ENCODE results near the gene ZNF460. TPM values are rescaled to one million over a fixed set of nuclear protein-coding genes. Genes with fewer than 3 reads are reported as not detected.
"Not testable (repeated sequence)": the region's sequence is repeated elsewhere in the genome, so short reads cannot be mapped to it uniquely, and the experiment has no call there.

The ZNF460 gene
- total RNA-seq, 2 experiments from 2014 or later = 64.9 to 65.0 TPM

- intact Hi-C loops (cut with DNase I, micrococcal nuclease) = loop anchor here in 1 of 2 experiments (5.0 kb wide), 1 partner anchor 964 kb away; the partner anchor contains the start of gene ZSCAN5A
- Mint-ChIP-seq H3K36me3 (ENCODE audit: low read depth) (peaks cover 38% of the 10 kb centered on the region), H3K4me1 (ENCODE audit: low read depth) (peaks cover 8% of the 10 kb centered on the region), H3K27ac (no peak overlapping the region), H3K4me3 (no peak overlapping the region), H3K27me3 (no peaks in the 10 kb centered on the region), H3K9me3 (no peaks in the 10 kb centered on the region)
- H3K4me3 ChIP-seq (ENCODE audit: low read length) = no peak overlapping the region
- peaks cover 7% of the 10 kb centered on the region for H3K36me3 ChIP-seq (ENCODE audit: insufficient read depth, low read length)
- CTCF ChIA-PET = no interaction called here
- no peak for TF ChIP-seq CTCF (IDR thresholded peaks at IDR 0.05)
- H3K9me3 ChIP-seq (ENCODE audit: control insufficient read depth in 1 of 2, insufficient read depth in 1 of 2, low read length in 2 of 2) = no peaks in the 10 kb centered on the region
- peaks cover 17% of the 10 kb centered on the region for H3K4me1 ChIP-seq (ENCODE audit: insufficient read depth, low read length)
- POLR2A ChIA-PET = no interaction called here
- DNase-seq (no peak), ATAC-seq (ENCODE audit: poor library complexity) (no peak)
- no peak overlapping the region for H3K27ac ChIP-seq (ENCODE audit: low read depth in 1 of 2, low read length in 2 of 2)
- H3K27me3 ChIP-seq (ENCODE audit: control insufficient read depth in 1 of 2, insufficient read depth in 2 of 2, low read length in 2 of 2) = no peaks in the 10 kb centered on the region
Measured at GRCh38 chr19:57276430-57276829, 3.9 kb upstream of the ZNF460 start.

- intact Hi-C loops (cut with DNase I, micrococcal nuclease) = loop anchor here in 1 of 2 experiments (5.0 kb wide), 1 partner anchor 966 kb away; the partner anchor contains the start of gene ZSCAN5A
- H3K4me1 ChIP-seq (ENCODE audit: insufficient read depth, low read length) = peaks cover 37% of the 10 kb centered on the region
- DNase-seq; H3K36me3 ChIP-seq (ENCODE audit: insufficient read depth, low read length); H3K4me3 ChIP-seq (ENCODE audit: low read length); POLR2A ChIA-PET; H3K27ac ChIP-seq (ENCODE audit: low read depth in 1 of 2, low read length in 2 of 2); H3K9me3 Mint-ChIP-seq; H3K27ac Mint-ChIP-seq; CTCF ChIA-PET; H3K4me3 Mint-ChIP-seq; ATAC-seq (ENCODE audit: poor library complexity); H3K27me3 ChIP-seq (ENCODE audit: control insufficient read depth in 1 of 2, insufficient read depth in 2 of 2, low read length in 2 of 2); H3K9me3 ChIP-seq (ENCODE audit: control insufficient read depth in 1 of 2, insufficient read depth in 1 of 2, low read length in 2 of 2); H3K27me3 Mint-ChIP-seq: not testable (repeated sequence)
- Mint-ChIP-seq H3K36me3 (ENCODE audit: low read depth) (peaks cover 43% of the 10 kb centered on the region), H3K4me1 (ENCODE audit: low read depth) (peaks cover 23% of the 10 kb centered on the region)
Measured at GRCh38 chr19:57278481-57278880, 1.8 kb upstream of the ZNF460 start.

DNA sequence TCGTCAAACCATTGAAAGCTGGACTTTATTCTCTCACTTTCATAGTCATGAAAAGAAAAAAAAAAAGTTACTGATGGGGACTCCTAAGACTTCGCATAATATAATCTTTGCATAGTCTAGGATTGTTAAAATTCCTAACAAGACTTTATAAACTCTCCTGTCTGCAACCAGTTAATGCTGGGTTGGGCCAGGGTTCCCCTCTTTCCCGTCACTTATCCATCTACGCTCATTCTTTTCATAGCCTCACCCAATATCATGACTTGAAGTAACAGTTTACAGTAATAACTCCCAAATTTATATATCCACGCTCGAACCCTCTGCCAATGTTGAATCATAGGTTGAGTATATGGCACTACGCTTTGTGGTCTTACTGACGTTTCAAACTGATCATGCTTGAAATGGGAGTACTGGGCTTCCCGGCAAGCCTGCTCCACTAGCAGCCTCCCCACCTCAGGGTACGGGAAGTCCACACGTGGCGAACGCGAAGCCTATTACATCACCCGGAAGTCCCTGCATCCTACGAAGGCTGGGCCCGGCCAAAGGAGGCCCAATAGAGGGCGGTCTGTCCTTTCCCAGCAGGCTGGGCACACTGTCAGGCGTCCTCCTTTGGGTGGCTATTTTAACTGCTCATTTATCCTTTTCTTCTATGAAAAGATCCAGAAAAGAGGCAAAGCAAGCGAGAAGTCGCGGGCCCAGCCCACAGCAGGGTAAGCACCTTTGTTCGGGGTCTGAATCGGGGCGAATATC lies 694 bp upstream of the ZNF460 start:
- Mint-ChIP-seq H3K27me3 (no peaks in the 10 kb centered on the region), H3K4me1 (ENCODE audit: low read depth) (peaks cover 27% of the 10 kb centered on the region), H3K36me3 (ENCODE audit: low read depth) (peaks cover 48% of the 10 kb centered on the region), H3K9me3 (no peaks in the 10 kb centered on the region), H3K4me3 (no peak overlapping the region), H3K27ac (no peak overlapping the region)
- H3K4me1 ChIP-seq (ENCODE audit: insufficient read depth, low read length) = peaks cover 43% of the 10 kb centered on the region
- peak overlapping the region; percentile 95 to 100 for H3K27ac ChIP-seq (ENCODE audit: low read depth in 1 of 2, low read length in 2 of 2)
- ChIA-PET POLR2A (interaction anchor here (1.0 kb wide), 3 partner anchors 38 to 88 kb away, joined by 3 to 4 read pairs (median 3); partner anchors contain the start of genes ZNF264 and ZNF805), CTCF (no interaction called here)
- DNase-seq = peak; percentile 59 to 93 (median 70)
- no peak for TF ChIP-seq CTCF (IDR thresholded peaks at IDR 0.05)
- H3K4me3 ChIP-seq (ENCODE audit: low read length) = peak overlapping the region; percentile 76
- peaks cover 14% of the 10 kb centered on the region for H3K36me3 ChIP-seq (ENCODE audit: insufficient read depth, low read length)
- peak; percentile 66 for ATAC-seq (ENCODE audit: poor library complexity)
- no peaks in the 10 kb centered on the region for H3K27me3 ChIP-seq (ENCODE audit: control insufficient read depth in 1 of 2, insufficient read depth in 2 of 2, low read length in 2 of 2)
- H3K9me3 ChIP-seq (ENCODE audit: control insufficient read depth in 1 of 2, insufficient read depth in 1 of 2, low read length in 2 of 2) = no peaks in the 10 kb centered on the region
- intact Hi-C loops (cut with DNase I, micrococcal nuclease) = loop anchor here (1.0 to 5.0 kb wide), 10 partner anchors 39 to 967 kb away; partner anchors contain the start of genes TRAPPC2B (in 2 of the 2), ZNF304 (in 2 of the 2), ZNF543 (in 2 of the 2) and ZNF547 (in 2 of the 2)
